ENCODE measurements around the gene CMTM2.
"Not testable (repeated sequence)": the region's sequence is repeated elsewhere in the genome, so short reads cannot be mapped to it uniquely, and the experiment has no call there.

Gene CMTM2

DNA sequence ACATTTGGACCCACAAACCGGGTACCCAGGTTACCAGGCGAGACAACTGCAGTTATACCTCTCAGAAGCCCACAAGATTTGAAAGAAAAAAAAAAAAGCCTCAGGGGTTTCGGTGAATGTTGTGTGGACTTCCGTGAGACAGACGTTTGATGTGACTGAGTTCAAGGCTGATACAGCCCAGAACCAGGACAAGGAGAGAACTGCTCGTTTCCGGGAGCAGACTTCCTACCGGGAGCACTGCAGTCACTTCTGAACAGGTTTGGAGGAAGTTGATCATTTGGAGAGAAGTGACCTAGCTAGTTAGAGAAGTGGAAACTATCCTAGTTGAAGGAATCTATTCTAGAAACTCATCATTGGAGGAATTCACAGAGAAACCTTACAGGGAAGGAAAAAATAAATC lies 26.0 kb upstream of the CMTM2 start:
- no peak for DNase-seq (ENCODE audit: low read depth)

DNA sequence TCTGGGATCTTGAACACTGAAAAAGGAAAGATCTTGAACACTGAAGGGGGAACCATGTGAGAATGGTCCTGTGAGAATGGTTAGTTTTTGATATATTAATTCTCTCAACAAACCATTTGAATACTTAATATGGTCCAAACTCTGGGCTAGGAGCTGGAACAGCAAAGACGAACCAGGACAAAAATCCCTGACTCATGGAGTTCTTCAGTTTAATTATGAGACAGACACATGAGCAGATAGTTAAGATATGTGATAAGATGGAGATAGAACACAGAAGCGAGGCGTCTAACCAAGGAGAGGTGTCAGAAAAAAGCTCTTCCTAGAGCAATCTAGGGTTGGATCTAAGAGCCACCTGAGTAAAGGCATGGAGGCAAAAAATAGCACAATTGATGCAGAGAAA lies 25.2 kb upstream of the CMTM2 start:
- DNase-seq (ENCODE audit: low read depth): no peak

DNA sequence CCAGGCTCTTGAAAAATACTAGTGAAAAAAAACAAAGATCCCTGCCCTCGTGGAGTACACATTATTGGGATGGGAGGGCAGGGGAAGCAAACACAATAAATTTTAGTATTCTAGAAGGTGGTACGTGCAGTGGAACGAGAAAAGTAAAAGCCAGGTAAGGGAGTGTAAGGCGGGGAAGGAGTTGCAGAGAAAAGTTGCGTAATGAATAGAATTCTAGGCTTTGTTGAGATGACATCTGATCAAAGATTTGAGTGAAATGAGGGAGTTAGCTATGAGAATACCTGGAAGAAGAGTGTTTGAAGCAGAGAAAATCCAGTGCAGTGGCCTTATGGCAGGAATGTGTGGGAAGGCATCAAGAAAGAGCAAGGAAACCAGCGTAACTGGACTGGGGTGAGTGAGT lies 24.8 kb upstream of the CMTM2 start:
- no peak for DNase-seq (ENCODE audit: low read depth)

DNA sequence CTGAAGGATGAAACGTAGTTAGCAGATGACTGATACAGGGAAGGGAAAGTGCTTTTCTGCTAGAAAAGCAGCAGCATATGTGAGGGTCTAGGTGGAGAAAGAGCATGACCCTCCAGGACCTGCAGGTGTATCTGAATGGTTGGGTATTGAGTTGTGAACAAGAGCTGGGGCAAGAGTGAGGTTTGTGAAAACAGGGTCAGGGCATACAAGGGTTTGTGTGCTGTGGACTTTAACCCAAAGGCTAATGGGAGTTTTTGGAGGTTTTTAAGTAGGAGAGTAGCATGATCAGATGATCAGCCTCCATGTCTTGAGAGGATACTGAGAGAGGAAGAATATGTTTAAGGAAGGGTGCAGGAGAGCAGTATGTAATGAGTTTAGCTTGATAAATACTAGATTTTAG lies 19.2 kb upstream of the CMTM2 start:
- DNase-seq (ENCODE audit: low read depth): no peak

DNA sequence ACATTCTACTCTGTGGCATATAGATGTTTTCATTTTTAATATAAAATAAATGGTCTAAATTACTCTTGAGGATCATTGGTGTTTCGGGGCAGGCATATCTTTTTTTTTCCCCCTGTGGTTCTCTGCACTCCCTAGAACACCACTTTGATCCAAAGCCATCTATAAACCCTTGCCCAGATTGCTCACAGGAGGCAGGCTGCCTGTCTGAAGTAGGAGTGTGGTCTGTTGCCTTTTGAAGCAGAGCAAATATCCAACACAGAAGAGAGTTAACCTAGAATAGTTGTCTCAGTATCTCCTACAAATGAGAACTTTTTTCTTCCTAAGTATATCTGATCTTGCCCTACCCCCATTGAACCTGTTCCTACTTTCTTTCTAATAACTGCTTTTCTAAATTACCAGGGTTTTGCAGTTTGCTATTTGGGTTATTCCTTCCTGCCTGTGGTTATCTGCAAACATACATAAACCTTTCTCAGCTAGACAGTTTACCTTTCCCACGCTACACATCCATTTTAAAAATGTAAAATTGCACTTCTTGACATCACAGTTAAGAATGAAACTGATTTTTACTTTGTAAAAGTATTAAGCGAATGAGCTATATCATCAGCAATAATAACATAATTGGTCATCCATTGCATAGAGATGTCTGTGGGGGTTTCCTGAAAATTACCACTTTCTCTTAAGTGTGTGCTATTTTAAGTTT lies 17.7 kb upstream of the CMTM2 start:
- no peak for DNase-seq (ENCODE audit: low read depth)

DNA sequence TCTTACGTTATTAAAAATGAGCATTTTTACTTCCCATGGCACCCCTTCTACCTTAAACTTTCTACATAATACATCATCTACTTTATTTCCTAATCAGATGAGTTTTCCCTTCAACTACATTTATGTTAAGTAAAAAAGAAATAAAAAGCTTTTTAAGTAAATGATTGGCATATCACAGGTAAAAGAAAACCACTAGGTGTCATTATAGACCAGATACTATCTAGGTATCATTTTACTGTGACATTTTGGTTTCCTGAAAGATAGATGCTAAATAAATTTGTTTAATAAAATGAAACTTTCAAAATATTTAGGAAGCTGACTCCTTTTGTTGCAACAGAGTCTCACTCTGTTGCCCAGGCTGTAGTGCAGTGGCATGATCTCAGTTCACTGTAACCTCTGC lies 16.9 kb upstream of the CMTM2 start:
- DNase-seq (ENCODE audit: low read depth): no peak

DNA sequence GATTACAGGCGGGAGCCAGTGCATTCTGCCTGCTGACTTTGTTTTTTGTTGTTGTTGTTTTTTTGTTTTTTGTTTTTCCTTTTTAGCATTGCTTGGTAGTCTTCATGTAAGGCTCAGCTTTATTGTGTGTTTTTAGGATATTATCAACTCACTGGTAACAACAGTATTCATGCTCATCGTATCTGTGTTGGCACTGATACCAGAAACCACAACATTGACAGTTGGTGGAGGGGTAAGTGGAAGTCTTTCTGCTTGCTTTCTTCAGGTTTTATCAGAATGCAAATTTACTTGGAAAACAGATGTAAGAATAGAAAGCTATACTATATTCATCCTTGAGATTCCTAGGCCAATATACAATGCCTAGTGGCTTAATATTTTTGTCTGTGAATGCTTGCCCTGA lies 16.3 kb upstream of the CMTM2 start:
- no peak for DNase-seq (ENCODE audit: low read depth)

DNA sequence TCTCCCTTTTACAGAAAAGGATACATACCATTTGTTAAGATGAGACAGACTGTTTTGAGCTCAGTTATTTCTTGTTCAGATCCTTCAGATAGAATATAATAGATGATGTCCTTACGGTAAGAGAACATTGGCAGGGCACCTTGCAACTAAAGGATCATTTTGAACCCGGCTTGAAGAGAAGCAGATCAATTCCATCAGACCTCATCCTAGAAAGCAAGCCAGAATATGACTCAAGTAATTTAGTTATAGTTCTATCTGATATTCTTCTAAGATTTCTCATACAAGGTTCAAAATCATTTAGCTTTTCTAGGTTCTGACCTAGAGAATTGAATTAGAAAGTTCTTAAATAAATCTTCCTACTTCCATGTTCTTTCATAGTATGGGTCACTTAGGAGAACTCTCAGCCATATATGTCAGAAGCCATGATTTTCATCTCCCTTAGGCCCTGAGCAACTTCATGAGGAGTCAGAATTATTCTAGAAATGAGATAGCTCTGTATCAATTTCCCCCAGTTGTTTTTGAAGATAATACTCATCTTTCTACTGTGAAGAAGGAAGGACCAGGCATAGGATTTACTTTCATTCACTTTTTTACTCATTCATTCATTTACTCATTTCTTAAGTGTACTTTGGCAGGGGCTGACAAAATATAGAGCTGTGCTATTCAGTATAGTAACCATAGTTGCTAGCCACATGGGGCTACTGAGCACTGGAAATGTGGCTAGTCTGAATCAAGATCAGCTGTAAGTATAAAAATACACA lies 15.5 kb upstream of the CMTM2 start:
- DNase-seq (ENCODE audit: low read depth): no peak

DNA sequence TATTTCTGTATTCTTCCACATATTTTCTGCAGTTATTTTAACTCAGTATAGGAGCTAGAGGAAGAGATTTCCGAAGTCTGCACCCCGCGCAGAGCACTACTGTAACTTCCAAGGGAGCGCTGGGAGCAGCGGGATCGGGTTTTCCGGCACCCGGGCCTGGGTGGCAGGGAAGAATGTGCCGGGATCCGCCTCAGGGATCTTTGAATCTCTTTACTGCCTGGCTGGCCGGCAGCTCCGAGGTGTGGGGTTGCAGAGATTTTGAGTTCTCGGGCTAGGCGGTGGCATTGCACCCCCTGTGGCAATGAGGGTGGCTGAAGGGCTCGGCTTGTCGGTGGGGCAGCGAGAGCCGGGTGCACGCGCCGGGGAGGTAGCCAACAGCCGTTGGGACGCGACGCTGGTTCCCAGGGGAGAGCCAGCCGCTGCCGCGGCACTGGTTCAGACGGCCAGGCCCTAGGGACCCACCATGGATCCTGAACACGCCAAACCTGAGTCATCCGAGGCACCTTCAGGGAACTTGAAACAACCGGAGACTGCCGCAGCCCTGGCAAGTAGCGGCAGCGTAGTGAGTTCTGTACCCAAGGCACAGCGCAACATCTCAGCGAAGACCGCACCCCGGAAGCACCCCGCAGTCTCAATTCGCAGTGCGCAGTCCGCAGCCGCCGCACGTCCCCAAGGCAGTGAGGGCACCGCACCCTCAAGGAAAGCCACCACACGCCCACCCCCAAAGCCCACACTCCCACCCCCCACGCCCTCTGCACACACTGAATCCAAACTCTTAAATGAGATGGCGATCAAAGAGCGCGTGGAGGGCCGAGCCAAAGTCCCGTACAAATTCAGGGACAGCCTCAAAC lies 13.0 kb upstream of the CMTM2 start, which contains the start of gene CMTM1:
Gene CMTM1, plus strand, starts transcription at position 389 of the 851 bp plus-strand sequence. Its CDS starts 75 bp downstream, at position 464.
- no peak for DNase-seq (ENCODE audit: low read depth)

DNA sequence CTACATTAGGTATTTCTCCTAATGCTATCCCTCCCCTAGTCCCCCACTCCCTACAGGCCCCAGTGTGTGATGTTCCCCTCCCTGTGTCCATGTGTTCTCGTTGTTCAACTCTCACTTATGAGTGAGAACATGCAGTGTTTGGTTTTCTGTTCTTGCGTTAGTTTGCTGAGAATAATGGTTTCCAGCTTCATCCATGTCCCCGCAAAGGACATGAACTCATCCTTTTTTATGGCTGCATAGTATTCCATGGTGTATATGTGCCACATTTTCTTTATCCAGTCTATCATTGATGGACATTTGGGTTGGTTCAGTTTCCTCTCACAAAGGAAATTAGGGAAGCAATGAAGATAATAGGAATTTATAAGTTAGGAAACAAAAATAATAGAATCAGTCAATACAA lies 12.0 kb upstream of the CMTM2 start:
- not testable (repeated sequence) for DNase-seq (ENCODE audit: low read depth)

DNA sequence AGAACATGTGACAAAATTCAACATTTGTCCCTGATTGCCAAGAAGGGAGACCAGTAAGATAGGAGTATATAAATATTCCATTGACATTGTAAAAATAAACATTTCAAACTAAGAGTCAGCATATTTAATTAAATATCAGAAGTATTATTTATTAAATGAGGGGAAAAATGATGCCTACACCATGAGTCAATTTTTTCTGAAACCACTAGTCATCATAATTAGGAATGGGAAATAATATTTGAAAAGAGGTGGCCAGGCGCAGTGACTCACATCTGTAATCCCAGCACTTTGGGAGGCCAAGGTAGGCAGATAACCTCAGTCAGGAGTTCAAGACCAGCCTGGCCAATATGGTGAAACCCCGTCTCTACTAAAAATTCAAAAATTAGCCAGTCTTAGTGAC lies 10.9 kb upstream of the CMTM2 start:
- DNase-seq (ENCODE audit: low read depth): no peak

DNA sequence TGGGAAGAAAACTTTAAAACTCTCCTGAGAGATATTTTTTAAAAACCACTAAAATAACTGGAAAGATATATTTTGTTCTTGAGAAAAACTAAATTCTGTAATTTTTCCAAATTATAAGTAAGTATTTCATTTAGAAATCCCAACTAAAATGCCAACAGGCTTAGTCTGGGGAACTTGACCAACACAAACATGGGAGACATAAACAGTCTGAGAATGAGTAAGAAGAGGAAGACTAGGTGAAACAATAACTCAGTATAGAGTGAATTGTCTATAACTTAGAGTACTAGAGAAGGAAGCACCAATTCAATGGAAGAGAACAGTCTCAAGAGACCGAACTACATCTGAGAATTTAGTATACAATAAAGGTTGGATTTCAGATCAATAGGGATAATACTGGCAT lies 10.1 kb upstream of the CMTM2 start:
- DNase-seq (ENCODE audit: low read depth): no peak

DNA sequence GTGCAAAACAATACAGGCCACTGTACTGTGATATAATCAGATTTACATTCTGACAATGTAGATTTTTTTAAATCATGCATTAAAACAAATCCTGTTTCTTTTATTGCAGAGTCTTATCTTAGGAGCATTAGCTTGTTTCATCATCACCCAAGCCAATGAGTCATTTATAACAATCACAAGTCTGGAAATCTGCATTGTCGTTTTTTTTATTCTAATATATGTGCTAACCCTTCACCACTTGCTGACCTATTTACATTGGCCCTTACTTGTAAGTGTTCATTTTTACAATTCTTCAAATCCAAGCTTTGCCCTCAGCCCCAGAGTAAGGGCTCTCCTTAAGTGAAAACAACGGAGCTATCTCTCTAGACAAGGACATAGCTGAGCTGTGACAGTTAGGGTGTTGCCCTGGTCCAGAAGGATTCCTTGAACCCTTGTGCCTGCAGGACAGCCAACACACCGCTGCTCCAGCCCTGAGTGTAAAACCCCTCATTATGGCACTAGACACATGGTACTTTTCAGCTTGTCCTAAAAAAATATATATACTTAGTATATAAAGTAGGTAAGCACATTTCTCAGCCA lies 9.3 kb upstream of the CMTM2 start:
- DNase-seq (ENCODE audit: low read depth): no peak

DNA sequence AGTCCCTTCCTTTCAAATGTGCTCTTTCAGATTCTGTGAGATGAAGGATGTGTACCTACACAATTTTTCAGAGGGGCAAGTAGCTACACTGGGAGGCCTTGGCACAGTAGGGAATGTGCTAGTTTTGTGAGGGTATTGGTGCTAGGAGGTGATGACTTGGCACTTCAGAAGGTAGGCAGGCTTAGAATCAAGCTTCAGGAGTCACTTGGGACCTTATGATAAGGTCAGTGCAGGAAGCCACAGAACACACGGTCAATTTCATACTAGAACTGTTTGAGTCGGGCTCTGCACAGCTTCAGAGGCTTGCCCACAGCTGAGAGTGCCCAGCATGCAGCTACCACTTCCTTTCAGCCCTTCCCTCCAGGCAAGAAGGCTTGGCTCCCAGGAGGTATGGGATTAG lies 6.9 kb upstream of the CMTM2 start:
- DNase-seq (ENCODE audit: low read depth): no peak

DNA sequence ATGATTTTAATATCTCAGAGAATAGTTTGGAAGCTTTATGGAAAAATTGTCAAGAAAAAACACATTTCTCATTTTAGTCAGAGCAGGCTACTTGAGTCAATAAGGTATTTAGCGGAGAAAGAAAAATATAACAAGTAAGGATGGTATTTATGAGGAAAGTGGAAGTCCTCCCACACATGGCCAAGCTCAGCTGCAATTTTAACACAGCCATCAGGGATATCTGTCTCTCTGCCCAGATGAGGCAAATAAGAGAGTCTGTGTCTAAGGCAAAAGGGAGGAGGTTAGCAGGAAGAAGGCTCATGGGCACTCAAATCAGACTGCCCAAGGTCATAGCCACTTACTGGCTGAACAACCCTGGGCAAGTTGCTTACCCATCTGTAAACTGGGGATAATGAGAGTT lies 5.2 kb upstream of the CMTM2 start:
- no peak for DNase-seq (ENCODE audit: low read depth)

DNA sequence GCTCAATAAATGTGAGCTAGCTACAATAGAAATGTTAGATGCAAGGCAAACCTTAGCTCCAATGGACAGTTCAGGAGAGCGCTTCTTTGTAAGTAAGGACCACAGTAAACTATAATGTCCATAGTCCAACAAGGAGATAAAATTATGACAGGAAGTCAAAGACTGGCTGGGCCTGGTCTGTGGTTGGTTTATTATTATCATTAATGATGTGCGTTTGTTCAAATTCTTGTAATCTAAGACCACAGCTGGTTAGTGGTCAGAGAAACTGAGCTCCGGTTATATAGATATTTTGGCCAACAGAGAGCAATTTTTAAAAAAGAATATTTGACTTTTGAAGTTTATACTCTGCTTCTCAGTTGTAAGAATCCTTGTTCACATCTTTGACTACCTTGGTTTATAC lies 4.7 kb upstream of the CMTM2 start:
- no peak for DNase-seq (ENCODE audit: low read depth)

DNA sequence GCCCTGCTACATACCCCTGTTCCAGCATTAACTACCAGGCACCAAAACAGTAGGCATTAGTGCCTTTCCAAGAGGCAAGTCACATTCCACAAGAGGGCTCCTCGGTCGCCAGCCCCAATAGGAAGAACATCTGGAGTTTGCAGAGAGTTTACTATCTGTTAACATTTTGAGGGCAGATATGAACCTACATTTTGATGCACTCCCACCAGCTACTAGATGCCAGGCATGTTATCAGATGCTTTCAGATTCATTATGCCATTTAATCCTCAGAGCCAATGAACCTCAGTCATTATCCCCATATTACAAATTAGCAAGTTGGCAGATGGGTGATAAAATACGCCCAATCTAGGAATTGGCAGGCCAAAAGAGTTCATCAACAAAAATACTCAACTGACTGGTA lies 4.2 kb upstream of the CMTM2 start:
- no peak for DNase-seq (ENCODE audit: low read depth)

DNA sequence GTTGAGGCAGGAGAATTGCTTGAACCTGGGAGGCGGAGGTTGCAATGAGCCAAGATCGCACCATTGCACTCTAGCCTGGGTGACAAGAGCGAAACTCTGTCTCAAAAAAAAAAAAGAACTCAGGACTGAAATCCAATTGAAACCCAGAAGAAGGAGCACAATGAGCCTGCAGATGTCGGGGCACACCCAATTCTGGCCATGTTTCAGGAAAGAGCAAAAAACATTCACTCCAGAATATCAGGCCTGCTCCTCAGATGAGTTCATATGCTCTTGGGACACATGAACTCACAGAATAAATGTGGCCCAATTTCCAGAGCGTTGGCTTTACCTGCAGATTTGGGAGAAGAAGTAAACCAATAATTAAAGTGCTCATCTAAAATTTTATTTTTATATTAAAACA lies 3.0 kb upstream of the CMTM2 start:
- DNase-seq (ENCODE audit: low read depth): no peak

DNA sequence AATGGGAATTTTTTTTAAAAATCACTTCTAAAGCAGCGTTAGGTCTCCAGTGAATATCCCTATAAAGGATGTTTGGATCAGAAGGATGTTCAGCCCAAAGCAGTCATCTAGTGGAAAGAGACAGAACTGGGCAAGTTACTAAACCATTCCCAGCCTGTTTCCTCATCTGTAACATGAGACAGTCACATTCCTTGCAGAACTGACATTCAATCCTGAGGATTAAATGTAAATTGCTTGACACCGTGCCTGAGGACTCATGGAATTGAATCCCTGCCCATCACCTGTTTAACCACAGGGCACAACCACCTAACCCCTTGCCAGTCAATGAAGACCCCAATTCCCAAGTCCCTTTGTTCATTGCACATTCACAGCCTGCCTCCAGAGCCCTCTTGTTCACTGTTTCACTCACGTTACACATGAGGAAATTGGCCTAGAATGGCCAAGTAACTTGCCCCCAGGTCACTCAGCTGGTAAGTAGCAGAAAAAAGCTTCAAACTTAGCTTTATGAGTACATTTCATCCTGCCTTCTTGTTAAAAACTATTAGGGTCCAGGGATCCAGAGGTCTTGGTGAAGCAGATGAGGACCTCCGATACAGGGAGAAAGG lies 1.4 kb downstream of the CMTM2 start:
- no peak for DNase-seq (ENCODE audit: low read depth)

DNA sequence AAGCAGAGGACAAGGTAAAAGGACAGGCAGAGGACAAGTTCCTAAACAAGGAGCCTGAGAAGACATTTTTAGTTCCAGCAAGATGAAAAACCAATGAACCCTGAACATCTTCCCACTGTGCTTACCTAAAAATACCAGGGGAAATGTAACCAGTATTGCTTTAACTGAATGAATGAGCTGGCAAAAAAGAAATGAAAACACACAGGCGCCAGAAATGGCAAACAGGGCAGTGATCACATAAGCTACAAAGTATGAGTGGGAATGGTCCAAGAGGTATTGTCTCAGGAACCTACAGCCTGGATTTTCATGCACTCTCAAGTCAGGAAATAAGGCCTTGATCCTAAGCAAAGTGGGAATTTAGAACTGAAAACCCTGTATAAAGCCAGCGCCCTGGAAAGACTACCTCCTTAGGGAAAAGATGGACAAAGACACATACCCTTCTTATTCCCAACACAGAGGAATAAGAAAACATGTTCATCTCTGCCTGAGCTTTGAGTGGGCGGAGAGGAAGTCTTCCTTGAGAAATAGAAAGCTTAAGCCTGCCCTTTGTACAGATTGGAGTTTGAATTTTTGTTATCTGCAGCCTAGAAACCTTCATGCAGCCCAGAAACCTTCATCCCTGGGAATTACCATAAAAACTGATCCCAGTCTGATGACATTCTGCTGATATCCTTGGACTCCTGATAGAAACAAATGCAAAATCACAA lies 2.1 kb downstream of the CMTM2 start:
- DNase-seq (ENCODE audit: low read depth): no peak

DNA sequence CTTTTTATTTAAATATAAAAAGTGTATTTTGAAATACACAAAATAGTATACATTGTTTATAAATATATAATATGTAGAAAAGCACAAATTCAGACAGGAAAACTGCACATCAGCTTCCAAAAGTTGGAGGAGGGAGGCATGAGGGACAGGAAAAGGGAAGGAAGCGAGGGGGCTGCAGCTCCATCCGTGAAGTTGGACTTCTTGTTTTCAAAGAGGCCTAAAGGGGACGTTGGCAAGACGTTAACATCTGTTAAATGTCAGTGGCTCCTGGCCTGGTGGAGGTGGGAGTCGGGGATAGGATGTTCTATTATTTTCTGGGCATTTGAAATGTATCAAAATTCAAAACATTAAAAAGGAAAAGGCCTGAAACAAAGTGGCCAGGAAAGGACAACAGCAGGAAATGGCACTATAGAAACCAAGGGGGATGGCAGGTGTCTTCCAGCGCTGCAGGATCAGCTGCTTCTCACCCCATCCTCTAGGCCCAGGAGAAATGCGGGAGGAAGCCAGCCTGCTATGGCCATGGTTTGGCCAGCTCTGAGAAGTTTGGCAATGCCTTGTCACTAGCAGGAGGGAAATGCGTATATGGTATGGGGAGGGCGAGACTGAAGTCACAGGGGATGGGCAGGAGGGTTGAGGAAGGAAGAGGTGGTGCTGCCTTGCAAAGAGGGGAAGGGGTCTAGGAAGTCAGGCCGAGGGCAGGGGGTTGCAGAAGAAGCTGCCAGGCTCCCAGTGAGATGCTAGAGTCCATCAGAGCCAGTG lies 6.4 kb downstream of the CMTM2 start:
- DNase-seq (ENCODE audit: low read depth): no peak

Data from stimulated activated CD8-positive, alpha-beta memory T cell treated with anti-CD3 and anti-CD28 coated beads, Interleukin-15, amount 100 ng/mL, for 24 hours (primary cell).